ENCODE measurements around the gene NEUROG1. TPM values are rescaled to one million over a fixed set of nuclear protein-coding genes. Genes with fewer than 3 reads are reported as not detected.

NEUROG1 gene
- total RNA-seq, 4 donors from 2014 or later, result not detected

DNA sequence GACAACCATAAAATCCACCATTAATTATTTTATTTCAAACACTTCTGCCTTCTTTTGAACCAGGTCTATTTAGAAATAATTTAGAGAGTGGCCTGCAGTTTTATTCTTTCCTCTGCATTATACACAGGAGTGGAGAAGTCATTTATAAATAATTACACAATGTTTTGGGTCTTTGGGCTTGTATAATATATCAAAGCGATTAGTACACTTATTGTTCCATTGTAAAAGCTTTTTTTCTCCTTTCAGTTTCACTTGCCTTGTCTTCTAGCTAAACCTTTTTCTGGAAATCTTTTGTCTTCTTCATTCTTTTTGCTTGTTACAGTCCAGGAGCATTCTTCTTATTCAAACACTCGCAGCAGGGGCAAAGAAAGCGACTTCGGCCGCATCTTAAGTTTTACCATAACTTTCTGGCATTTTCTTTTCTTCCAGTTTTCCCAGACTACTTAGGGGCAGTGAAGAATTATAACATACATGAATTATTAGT, 7.3 kb upstream of the NEUROG1 start:
- Histone ChIP-seq H3K4me1 (peaks cover 0 to 6% of the 10 kb centered on the region in 2 donors), H3K9me3 (no peaks in the 10 kb centered on the region), H3K27me3 (peaks cover 10 to 22% of the 10 kb centered on the region in 2 donors), H3K36me3 (no peaks in the 10 kb centered on the region), H3K27ac (no peak overlapping the region), H3K4me3 (peak overlapping the region in 1 of 2 donors; percentile 25)
- DNase-seq, result no peak
- TF ChIP-seq POLR2A (IDR thresholded peaks at IDR 0.05), result no peak
- TF ChIP-seq CTCF (IDR thresholded peaks at IDR 0.05), result no peak
- intact Hi-C loops (cut with DNase I; ENCODE audit: low total_unique reads), result no loop called here

GRCh38 chr5:135541807-135542502, 6.2 kb upstream of the NEUROG1 start:
- peaks cover 10 to 31% of the 10 kb centered on the region in 2 donors for H3K27me3 ChIP-seq
- intact Hi-C loops (cut with DNase I; ENCODE audit: low total_unique reads), result no loop called here

DNA sequence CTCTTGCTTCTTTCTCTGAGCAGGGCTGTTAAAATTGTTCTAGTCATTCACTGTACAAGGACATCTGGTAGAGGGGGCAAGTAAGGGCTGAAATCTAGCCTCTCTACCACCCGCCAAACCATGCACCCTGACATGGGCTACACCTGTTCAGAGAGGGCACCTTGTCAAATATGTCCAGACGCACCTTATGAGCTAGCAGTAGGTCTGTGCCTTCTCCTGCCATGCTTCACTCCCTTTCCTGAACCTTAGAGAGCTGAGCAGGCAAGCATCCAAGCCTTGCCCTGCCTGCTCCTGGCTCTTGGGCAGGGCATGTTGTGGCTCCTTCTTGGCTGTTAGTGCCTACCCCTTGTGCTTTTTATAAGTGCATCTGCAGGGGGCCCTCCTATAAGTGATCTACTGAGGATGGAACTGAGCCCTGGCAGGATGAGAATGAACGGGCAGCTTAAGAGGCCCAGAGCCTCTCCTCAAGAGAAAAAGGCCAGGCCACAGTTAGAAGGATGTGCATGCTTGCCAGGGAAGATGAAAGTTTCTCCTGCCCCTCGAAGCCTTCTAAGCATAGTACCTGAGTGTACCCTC, 3.8 kb upstream of the NEUROG1 start:
- H3K27me3 ChIP-seq, result peaks cover 3 to 46% of the 10 kb centered on the region in 2 donors
- no peak overlapping the region for H3K4me3 ChIP-seq
- no peak for TF ChIP-seq CTCF (IDR thresholded peaks at IDR 0.05)
- TF ChIP-seq POLR2A (IDR thresholded peaks at IDR 0.05), result no peak
- no peak overlapping the region for H3K27ac ChIP-seq
- no peaks in the 10 kb centered on the region for H3K36me3 ChIP-seq
- peaks cover 0 to 13% of the 10 kb centered on the region in 2 donors for H3K4me1 ChIP-seq
- intact Hi-C loops (cut with DNase I; ENCODE audit: low total_unique reads), result no loop called here
- no peaks in the 10 kb centered on the region for H3K9me3 ChIP-seq
- DNase-seq, result no peak

More at GRCh38 chr5:135541807-135542502, 6.2 kb upstream of the NEUROG1 start:
- peaks cover 0 to 6% of the 10 kb centered on the region in 2 donors for H3K4me1 ChIP-seq
- TF ChIP-seq POLR2A (IDR thresholded peaks at IDR 0.05) (no peak), CTCF (IDR thresholded peaks at IDR 0.05) (no peak)
- H3K4me3 ChIP-seq, result no peak overlapping the region
- no peak overlapping the region for H3K27ac ChIP-seq
- DNase-seq, result no peak
- no peaks in the 10 kb centered on the region for H3K9me3 ChIP-seq
- H3K36me3 ChIP-seq, result no peaks in the 10 kb centered on the region

GRCh38 chr5:135538261-135538660, 2.5 kb upstream of the NEUROG1 start:
- H3K4me1 ChIP-seq, result peaks cover 0 to 9% of the 10 kb centered on the region in 2 donors
- no peak overlapping the region for H3K27ac ChIP-seq
- H3K27me3 ChIP-seq, result peaks cover 0 to 46% of the 10 kb centered on the region in 2 donors
- TF ChIP-seq CTCF (IDR thresholded peaks at IDR 0.05), result no peak
- no peak for TF ChIP-seq POLR2A (IDR thresholded peaks at IDR 0.05)
- no peak for DNase-seq
- no peak overlapping the region for H3K4me3 ChIP-seq
- intact Hi-C loops (cut with DNase I; ENCODE audit: low total_unique reads), result no loop called here
- H3K9me3 ChIP-seq, result no peaks in the 10 kb centered on the region
- H3K36me3 ChIP-seq, result no peaks in the 10 kb centered on the region

GRCh38 chr5:135537745-135538144, 2.0 kb upstream of the NEUROG1 start:
- no peaks in the 10 kb centered on the region for H3K9me3 ChIP-seq
- peaks cover 0 to 9% of the 10 kb centered on the region in 2 donors for H3K4me1 ChIP-seq
- no peaks in the 10 kb centered on the region for H3K36me3 ChIP-seq
- no peak overlapping the region for H3K27ac ChIP-seq
- peaks cover 0 to 44% of the 10 kb centered on the region in 2 donors for H3K27me3 ChIP-seq
- H3K4me3 ChIP-seq, result no peak overlapping the region
- no peak for DNase-seq
- intact Hi-C loops (cut with DNase I; ENCODE audit: low total_unique reads), result no loop called here
- no peak for TF ChIP-seq POLR2A (IDR thresholded peaks at IDR 0.05)
- no peak for TF ChIP-seq CTCF (IDR thresholded peaks at IDR 0.05)
